ENCODE data around the gene CD300LF.

CD300LF gene

GRCh38 chr17:74742978-74743545, 30.3 kb upstream of the CD300LF start:
- TF ChIP-seq, protein P1, sequence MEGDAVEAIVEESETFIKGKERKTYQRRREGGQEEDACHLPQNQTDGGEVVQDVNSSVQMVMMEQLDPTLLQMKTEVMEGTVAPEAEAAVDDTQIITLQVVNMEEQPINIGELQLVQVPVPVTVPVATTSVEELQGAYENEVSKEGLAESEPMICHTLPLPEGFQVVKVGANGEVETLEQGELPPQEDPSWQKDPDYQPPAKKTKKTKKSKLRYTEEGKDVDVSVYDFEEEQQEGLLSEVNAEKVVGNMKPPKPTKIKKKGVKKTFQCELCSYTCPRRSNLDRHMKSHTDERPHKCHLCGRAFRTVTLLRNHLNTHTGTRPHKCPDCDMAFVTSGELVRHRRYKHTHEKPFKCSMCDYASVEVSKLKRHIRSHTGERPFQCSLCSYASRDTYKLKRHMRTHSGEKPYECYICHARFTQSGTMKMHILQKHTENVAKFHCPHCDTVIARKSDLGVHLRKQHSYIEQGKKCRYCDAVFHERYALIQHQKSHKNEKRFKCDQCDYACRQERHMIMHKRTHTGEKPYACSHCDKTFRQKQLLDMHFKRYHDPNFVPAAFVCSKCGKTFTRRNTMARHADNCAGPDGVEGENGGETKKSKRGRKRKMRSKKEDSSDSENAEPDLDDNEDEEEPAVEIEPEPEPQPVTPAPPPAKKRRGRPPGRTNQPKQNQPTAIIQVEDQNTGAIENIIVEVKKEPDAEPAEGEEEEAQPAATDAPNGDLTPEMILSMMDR (conservative IDR thresholded peaks at IDR 0.05; ENCODE audit: low read depth, low read length), result no peak
- DNase-seq (ENCODE audit: low read depth), result no peak
- no peak overlapping the region for H3K4me3 ChIP-seq (ENCODE audit: low read length)

DNA sequence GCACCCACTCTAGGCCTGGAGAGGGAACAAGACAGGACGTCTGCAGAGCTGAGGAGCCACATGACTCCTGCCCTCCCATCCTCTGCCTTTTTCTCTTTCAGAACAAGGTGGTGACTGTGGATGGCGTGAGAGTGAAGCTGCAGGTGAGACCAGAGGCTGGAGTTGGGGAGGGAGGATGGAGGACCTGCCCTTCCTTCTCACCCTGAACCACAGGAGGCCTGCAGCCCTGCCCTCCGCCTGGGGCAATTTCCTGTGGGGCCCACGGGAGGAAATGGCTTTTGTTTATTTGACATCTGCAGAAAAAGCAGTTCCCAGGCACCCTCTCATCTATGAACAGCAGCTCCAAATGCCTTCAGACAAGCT, 29.4 kb upstream of the CD300LF start:
- H3K4me3 ChIP-seq (ENCODE audit: low read length), result no peak overlapping the region
- TF ChIP-seq, protein P1 (conservative IDR thresholded peaks at IDR 0.05; ENCODE audit: low read depth, low read length), result no peak
- no peak for DNase-seq (ENCODE audit: low read depth)

GRCh38 chr17:74740641-74741387, 28.1 kb upstream of the CD300LF start:
- no peak for DNase-seq (ENCODE audit: low read depth)
- TF ChIP-seq, protein P1 (conservative IDR thresholded peaks at IDR 0.05; ENCODE audit: low read depth, low read length), result no peak
- no peak overlapping the region for H3K4me3 ChIP-seq (ENCODE audit: low read length)

DNA sequence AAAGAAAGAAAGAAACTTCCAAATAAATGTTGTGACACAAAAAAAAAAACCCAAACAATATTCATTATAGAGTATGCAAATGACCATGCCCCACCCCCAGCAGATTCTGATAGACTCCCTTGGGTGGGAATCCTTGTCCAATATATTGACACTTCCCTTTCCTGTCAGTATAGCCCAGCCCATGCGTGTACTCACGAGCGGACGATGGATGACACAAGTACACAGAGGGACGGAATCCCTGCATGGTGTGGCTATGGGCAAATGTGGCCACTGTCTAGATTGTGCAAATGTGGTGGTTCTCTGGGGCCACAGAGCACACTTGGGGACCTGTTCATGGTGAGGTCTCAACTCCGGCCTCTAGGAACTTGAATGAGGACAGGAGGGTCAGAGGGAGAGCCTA, 27.4 kb upstream of the CD300LF start:
- TF ChIP-seq, protein P1 (conservative IDR thresholded peaks at IDR 0.05; ENCODE audit: low read depth, low read length), result no peak
- DNase-seq (ENCODE audit: low read depth), result no peak
- no peak overlapping the region for H3K4me3 ChIP-seq (ENCODE audit: low read length)

GRCh38 chr17:74739227-74739831, 26.6 kb upstream of the CD300LF start:
- TF ChIP-seq, protein P1 (conservative IDR thresholded peaks at IDR 0.05; ENCODE audit: low read depth, low read length), result no peak
- no peak for DNase-seq (ENCODE audit: low read depth)
- H3K4me3 ChIP-seq (ENCODE audit: low read length), result no peak overlapping the region

- DNase-seq (ENCODE audit: low read depth), result no peak
- H3K4me3 ChIP-seq (ENCODE audit: low read length), result no peak overlapping the region
- TF ChIP-seq, protein P1 (conservative IDR thresholded peaks at IDR 0.05; ENCODE audit: low read depth, low read length), result no peak
Observed at GRCh38 chr17:74738051-74738996, 25.6 kb upstream of the CD300LF start.

Measured in retinal pigment epithelial cell (primary cell).